HG03521 (cell line): ENCODE measurements around the gene ECE2.

ENCODE experiments used
- ATAC-seq: cut with Tn5 transposase; IDR thresholded peaks from one replicate; pipeline ENCODE4 v1.9.1; 2021; ENCODE audit warnings: mild to moderate bottlenecking, moderate library complexity; ENCODE audit not compliant: unreplicated experiment

ECE2 gene

DNA sequence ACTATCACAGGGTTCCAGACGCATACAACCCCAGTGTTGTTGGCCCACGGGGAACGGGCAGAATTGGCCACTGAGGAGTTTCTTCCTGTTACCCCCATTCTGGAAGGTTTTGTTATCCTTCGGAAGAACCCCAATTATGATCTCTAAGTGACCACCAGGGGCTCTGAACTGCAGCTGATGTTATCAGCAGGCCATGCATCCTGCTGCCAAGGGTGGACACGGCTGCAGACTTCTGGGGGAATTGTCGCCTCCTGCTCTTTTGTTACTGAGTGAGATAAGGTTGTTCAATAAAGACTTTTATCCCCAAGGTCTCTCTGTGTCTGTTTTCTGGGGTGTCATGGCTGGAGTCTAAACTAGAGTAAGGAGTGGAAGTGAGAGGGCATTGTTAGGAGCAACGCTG lies 32.9 kb downstream of the ECE2 start:
- no peak for ATAC-seq

DNA sequence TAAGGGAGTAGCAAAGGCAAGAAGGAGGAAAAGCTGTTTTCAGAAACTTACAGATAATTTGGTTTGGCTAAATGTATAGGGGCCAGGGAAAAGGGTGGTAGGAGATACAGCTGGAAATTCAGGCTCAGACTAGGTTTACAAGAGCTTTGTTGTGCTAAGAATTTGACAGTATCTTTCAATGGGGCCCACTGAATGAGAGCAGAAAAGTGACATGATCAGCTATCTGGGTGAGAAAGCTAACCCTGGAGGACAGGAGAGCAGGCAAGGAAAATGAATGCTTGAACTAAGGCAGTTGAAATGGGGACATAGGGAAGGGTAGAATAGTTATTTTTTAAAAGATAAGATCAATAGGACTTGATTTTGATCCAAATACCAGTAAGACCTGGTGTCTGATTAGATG lies 35.8 kb downstream of the ECE2 start:
- ATAC-seq = no peak

DNA sequence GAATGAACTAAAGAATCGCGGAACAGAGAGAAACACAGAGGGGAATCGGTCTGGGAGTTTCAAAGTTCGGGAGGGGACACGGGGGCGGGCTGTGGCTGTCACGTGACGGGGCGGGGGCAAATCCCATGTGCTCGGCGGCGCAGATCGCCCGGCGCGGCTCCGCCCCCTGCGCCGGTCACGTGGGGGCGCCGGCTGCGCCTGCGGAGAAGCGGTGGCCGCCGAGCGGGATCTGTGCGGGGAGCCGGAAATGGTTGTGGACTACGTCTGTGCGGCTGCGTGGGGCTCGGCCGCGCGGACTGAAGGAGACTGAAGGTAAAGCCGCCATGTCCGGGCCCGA lies 38.5 kb downstream of the ECE2 start, which contains the start of gene EIF4G1:
Gene EIF4G1, plus strand, starts transcription at position 244 of the 337 bp plus-strand sequence. CDS start 1,191 bp downstream, outside the sequence.
- ATAC-seq = peak; percentile 81

DNA sequence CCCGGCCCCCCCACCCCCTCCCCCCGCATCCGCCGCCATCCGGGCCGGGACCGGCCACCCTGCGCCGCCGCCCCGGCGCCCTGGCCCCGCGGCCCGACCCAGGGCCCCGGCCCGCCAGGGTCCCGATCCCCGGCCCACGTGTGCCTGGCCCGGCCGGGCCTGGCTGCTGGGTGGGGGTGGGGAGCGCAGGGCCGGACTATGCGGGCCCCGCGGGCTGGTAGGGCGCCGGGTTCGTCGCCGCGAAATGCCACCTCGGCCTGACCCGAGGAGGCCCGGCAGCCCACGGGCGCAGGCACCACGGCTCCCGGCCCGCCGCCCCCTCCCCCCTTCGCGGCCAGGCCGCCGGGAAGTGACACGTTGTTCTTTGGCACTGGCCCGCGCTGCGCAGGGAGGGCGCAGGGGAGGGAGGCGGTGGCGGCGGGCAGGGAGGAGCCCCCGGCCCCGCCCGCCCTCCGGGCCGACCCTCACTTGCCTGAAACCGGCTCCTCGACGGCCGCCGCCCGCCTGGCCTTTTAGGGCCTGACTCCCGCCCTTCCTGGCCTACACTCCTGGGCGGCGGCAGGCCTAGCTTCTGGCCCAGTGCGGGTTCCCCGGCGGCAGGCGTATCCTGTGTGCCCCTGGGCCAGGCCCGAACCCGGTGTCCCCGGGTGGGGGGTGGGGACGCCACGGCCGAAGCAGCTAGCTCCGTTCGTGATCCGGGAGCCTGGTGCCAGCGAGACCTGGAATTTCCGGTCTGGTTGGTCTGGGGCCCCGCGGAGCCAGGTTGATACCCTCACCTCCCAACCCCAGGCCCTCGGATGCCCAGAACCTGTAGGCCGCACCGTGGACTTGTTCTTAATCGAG lies 39.1 kb downstream of the ECE2 start:
- peak; percentile 9 for ATAC-seq

DNA sequence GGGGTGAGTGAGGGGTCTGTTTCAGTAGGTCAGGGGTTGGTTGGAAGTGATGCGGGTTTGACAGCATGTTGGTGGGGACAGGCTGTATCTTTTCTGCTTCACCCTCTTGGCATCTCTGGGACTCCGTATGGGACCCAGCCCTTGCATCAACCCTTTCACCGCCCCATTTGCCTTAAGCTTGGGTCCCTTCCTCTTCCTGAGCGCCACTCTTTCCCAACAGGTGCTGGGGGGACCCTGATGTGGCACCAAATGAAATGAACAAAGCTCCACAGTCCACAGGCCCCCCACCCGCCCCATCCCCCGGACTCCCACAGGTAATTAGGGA lies 39.7 kb downstream of the ECE2 start:
- no peak for ATAC-seq

DNA sequence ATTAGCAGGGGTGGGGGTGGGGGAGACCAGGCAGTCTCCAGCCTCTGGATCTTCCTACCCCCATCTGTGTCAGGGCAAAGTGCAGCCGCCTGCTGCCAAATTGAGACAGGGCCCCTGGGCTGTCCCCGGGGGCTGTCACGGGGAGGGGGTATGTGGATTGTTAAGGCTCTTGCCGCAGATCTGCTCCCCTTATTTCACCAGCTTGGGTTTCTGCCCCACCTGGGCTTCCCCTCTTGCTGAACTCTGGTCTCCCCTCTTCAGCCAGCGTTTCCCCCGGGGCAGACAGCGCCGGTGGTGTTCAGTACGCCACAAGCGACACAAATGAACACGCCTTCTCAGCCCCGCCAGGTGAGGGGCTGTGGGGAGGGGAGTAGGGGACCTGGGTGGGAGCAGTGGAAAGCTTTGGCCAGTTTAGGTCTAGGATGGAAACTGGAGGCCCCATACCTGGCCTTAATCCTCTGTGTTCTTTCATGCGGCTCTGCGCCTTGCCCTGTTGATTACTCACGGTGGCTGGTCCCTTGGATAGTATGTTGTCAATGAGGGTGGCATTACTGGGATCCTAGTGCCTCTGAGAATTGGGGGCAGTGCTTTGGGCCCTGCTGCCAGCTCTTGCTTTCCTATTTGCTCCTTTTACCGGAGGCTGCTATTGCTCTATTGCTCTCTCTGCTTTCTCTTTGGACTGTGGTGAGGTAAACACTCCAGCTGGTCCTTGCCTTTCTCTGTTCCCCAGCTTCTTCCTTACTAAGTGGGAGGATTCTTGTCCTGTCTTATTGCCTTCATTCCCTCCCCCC lies 40.2 kb downstream of the ECE2 start:
- no peak for ATAC-seq

DNA sequence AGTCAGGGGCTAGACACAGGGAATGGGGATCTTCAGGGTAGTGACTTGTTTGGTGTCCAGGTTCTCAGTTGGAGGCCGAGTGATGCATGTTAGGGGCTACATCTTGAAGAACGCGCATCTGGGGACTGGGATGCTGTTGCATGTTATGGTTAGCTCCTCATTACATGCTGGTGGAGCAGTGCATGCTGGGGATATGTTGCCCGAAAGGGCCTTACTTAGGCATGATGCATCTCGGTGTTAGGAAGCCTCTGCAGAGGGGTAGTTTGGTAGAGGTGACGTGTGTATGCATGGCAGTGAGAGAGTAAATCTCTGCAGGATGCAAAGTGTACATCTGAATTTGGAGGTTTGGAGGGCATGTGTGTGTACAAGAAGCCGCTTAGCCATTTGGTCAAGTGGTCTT lies 41.0 kb downstream of the ECE2 start:
- ATAC-seq = no peak

DNA sequence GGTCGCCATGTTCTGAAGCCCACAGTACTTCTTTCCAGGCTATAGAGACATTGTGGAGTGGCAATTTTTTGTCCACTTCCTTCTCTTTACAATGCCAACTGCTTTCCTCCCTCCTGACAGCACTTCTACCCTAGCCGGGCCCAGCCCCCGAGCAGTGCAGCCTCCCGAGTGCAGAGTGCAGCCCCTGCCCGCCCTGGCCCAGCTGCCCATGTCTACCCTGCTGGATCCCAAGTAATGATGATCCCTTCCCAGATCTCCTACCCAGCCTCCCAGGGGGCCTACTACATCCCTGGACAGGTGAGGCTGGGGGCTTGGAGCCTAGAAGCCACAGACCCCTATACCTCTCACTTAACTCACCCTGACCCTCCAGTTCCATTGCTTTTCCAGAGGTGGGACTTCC lies 41.4 kb downstream of the ECE2 start:
- ATAC-seq = no peak

DNA sequence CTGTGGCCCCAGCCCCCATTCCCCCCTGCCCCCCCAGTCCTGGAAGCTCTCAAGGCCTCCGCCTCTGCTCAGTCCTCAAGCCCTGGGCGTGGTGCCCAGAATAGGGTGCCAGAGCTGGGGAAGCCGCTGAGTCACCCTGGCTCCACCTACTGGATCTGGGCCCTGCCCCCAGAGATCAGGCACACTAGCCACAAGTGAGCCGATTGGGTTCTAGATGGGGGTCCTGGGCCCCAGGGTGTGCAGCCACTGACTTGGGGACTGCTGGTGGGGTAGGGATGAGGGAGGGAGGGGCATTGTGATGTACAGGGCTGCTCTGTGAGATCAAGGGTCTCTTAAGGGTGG lies 44.3 kb downstream of the ECE2 start:
- ATAC-seq = no peak

DNA sequence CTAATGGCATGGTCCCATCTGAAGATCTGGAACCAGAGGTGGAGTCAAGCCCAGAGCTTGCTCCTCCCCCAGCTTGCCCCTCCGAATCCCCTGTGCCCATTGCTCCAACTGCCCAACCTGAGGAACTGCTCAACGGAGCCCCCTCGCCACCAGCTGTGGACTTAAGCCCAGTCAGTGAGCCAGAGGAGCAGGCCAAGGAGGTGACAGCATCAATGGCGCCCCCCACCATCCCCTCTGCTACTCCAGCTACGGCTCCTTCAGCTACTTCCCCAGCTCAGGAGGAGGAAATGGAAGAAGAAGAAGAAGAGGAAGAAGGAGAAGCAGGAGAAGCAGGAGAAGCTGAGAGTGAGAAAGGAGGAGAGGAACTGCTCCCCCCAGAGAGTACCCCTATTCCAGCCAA lies 45.8 kb downstream of the ECE2 start:
- ATAC-seq = no peak

DNA sequence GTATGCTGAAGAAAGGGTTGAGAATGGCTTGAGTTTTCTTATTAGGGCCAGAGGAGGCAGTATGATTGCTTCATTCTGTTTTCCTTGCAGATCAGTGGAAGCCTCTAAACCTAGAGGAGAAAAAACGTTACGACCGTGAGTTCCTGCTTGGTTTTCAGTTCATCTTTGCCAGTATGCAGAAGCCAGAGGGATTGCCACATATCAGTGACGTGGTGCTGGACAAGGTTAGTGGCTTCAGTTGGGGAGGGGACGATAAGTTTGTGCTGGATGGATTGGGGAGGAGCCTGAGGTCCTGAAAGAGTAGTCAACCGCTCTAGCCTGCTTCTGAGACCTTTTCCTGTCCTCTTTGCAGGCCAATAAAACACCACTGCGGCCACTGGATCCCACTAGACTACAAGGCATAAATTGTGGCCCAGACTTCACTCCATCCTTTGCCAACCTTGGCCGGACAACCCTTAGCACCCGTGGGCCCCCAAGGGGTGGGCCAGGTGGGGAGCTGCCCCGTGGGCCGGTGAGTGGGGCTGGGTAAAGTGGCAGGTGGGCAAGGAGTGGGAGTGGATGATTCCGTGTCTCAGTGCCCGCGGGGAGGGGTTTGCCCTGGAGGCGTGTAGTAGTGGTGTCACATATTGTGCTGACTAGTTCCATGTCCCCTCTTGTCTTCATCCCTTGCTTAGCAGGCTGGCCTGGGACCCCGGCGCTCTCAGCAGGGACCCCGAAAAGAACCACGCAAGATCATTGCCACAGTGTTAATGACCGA lies 47.1 kb downstream of the ECE2 start:
- ATAC-seq = no peak

DNA sequence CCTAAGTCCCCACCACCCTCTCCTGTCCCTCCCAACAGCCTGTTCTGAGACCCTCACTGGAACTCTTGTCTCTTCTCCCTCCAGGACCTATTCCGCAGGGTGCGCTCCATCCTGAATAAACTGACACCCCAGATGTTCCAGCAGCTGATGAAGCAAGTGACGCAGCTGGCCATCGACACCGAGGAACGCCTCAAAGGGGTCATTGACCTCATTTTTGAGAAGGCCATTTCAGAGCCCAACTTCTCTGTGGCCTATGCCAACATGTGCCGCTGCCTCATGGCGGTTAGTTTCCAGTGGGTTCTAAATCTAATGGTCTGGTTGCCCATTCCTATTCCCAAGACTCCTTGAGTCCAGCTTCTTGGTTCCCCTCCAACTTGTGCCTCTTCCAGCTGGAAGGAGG lies 47.9 kb downstream of the ECE2 start:
- no peak for ATAC-seq

DNA sequence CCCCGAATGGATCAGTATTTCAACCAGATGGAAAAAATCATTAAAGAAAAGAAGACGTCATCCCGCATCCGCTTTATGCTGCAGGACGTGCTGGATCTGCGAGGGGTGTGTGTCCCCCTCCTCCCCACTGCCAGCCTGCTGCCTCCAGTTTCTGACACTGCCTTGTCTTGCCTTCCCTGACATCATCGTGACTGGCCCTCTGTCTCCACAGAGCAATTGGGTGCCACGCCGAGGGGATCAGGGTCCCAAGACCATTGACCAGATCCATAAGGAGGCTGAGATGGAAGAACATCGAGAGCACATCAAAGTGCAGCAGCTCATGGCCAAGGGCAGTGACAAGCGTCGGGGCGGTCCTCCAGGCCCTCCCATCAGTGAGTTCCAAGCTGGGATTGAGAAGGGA lies 49.4 kb downstream of the ECE2 start:
- ATAC-seq = no peak

DNA sequence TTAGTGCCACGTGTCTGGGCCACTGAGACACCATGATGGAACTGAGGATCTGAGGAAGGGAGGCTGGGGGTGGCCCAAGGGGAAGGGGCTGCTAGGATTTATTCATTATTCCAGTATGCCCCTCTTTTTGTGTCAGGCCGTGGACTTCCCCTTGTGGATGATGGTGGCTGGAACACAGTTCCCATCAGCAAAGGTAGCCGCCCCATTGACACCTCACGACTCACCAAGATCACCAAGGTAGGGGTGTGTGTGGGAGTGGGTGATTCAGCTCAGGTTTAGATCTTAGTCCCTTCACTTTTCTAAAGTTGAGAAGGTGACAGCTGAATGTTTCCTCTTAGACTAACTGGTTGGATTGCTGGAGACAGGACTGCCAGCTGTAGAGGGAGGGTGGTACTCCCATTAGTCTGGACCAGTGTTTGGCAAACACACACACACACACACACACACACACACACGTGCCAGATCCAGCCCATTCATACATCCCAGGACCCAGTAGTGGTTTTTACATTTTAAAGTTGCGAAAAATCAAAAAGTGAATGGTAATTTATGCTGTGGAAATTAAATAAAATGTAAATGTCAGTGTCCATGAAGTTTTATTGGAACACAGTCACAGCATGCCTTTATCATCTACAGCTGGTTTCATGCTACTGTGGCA lies 50.0 kb downstream of the ECE2 start:
- ATAC-seq = no peak

DNA sequence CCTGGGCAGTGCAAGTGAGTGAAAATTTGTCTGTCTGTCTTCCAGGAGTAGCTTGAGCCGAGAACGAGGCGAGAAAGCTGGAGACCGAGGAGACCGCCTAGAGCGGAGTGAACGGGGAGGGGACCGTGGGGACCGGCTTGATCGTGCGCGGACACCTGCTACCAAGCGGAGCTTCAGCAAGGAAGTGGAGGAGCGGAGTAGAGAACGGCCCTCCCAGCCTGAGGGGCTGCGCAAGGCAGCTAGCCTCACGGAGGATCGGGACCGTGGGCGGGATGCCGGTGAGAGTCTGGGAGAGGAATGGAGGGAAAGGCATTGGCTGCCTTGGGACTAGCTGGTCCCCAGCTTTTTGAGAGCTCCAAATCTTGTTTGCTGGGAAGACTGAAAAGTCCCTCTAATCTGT lies 51.3 kb downstream of the ECE2 start:
- no peak for ATAC-seq

DNA sequence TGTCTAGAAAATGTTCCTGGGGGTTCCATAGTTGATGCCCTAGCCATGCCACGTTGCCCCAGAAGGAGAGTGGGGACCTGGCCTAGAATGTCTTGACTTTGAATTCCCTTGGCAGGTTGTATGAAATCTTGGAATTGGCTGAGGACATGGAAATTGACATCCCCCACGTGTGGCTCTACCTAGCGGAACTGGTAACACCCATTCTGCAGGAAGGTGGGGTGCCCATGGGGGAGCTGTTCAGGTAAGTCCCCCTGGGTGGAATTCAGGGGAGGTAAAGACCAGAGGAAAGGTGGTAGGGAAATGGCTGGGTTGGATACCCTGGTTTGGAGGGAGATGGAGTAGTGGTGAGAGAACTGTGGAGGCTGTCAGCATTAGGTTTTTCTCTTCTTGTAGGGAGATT lies 52.7 kb downstream of the ECE2 start:
- ATAC-seq = no peak

DNA sequence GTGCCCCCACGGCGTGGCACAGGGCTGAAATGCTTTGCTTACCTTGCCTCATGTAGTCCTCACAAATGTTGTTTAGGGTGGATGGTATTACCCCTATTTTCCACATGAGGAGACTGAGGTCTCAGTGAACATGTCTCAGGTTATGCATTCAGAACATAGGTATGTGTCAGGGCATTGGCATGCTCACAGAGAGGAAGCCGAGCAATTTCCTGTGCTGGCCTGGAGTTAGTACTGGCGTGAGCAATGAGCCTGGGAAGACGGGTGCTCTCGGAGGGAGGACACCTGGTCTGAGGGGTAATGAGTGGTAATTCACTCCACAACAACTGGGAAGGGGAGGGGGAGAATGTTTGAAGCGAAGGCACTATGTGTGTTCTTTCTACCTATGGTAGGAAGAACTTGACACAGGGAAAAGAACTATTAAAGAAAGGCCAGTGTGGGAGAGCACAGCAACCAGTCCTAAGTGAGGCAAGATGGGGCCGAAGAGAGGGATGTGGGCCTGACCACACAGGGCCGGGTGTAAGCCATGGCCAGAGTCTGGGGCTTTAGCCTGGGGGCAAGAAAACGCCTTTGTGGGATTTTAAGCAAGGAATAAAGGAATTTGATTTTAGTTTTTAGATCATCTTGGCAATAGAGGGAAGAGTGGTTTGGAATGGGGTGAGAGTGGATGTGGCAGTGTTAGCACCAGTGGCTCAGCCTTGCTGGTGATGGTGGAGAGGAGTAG lies 56.7 kb downstream of the ECE2 start:
- no peak for ATAC-seq

DNA sequence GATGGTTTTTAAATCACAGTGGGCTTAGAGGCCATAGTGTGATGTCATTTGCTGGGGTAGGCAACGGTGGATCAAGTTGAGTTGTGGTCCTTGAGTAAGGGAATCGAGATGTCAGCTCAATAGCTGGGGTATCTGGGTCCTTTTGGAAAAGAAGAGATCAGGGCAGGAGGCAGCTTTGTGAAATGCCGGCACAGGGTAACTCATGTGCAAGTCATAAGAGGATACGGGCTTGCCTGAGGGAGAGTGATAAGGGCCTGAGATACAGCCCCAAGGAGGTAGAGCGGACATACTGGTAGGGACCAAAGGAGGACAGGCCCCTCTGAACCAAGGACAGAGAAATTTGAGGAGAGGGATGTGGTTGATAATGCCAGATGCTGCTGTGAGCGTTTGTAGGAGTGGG lies 57.4 kb downstream of the ECE2 start:
- ATAC-seq = no peak

DNA sequence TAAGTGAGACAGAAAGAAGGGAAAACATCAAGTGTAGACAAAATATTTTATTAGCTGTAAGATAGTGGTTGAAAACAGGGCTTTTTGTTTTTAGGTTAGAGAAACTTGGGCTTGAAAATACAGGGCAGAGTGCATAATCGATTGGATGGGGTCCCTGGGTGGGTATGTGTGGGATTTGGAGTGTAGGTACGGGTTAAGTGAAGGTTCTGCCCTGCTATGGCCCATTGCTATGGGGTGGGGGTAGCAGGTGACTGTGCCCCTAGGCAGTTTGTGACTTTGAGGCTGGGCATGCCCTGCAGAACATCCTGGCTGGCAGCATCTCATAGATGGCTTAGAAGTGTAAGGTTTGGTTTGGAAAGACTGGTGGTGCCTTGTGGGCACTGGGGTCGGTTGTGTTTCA lies 57.9 kb downstream of the ECE2 start:
- no peak for ATAC-seq

DNA sequence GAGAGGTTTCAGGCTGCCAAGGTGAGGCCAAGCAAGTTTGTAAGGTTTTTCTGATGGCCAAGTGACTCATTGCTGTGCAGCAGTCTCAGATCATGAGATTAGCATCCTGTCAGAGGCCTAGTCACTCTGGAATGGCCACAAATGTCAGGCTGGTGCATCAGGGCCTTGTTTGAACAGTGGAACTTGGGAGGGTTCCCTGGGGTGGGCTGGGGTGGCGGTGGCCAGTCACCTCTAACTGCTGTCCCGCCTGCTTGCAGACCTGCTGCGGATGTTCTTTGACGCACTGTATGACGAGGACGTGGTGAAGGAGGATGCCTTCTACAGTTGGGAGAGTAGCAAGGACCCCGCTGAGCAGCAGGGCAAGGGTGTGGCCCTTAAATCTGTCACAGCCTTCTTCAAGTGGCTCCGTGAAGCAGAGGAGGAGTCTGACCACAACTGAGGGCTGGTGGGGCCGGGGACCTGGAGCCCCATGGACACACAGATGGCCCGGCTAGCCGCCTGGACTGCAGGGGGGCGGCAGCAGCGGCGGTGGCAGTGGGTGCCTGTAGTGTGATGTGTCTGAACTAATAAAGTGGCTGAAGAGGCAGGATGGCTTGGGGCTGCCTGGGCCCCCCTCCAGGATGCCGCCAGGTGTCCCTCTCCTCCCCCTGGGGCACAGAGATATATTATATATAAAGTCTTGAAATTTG lies 58.8 kb downstream of the ECE2 start:
- no peak for ATAC-seq
